GM12878 (cell line): ENCODE results near the gene HRNR. TPM values are rescaled to one million over a fixed set of nuclear protein-coding genes. Genes with fewer than 3 reads are reported as not detected.
"Not testable (repeated sequence)": the region's sequence is repeated elsewhere in the genome, so short reads cannot be mapped to it uniquely, and the experiment has no call there.

Experiments used
- ATAC-seq: fragments of 200-7000 bp; cut with Tn5 transposase; 3 replicates; pipeline ENCODE4 v1.9.1; 2020; ENCODE audit warnings: mild to moderate bottlenecking, moderate library complexity
- Bru-seq: library from RNA; stranded (reverse); fragments of 400-500 nt; gene quantifications from one replicate; lab custom pipeline; 2021; lab: Mats Ljungman, UMichigan
- BruChase-seq, 2 experiments: library from RNA; stranded (reverse); fragments of 400-500 nt; gene quantifications; one replicate each; lab custom pipeline; 2021; lab: Mats Ljungman, UMichigan
- BruUV-seq: library from RNA; stranded (reverse); fragments of 400-500 nt; replicated peaks from 2 replicates; lab custom pipeline; 2021; lab: Mats Ljungman, UMichigan
- CTCF ChIA-PET: fragments of 300-600 bp; sonication (Branson Sonifier 250); formaldehyde crosslinking; extraction: SDS; loops from one replicate; lab custom pipeline; 2021; ENCODE audit warnings: inconsistent platforms; lab: Yijun Ruan, JAX
- POLR2A ChIA-PET: fragments of 350-600 bp; formaldehyde crosslinking; extraction: SDS; loops from one replicate; lab custom pipeline; 2021; ENCODE audit warnings: inconsistent platforms; lab: Charles Lee
- RAD21 ChIA-PET: fragments of 300-600 bp; sonication (Branson Sonifier 250); formaldehyde crosslinking; loops from one replicate; lab custom pipeline; 2023; ENCODE audit warnings: antibody characterized with exemption; ENCODE audit not compliant: unreplicated experiment; lab: Charles Lee
- SMC1A ChIA-PET: fragments of 300-600 bp; sonication (Branson Sonifier 250); formaldehyde crosslinking; loops from one replicate; lab custom pipeline; 2023; ENCODE audit not compliant: unreplicated experiment, uncharacterized antibody; lab: Charles Lee
- DNase-seq: peaks from one replicate; pipeline ENCODE4 v3.0.0-alpha.2; 2011; ENCODE audit warnings: low read depth, low spot score
- FAIRE-seq: peaks from 3 replicates; lab custom pipeline; 2011; peaks lifted over from hg19 to GRCh38; lab: Jason Lieb, UNC
- H2AFZ ChIP-seq: 2 replicates; pipeline ENCODE4 v1.6.0; 2011; ENCODE audit warnings: low read depth, low read length, control low read depth; ENCODE audit not compliant: control insufficient read depth
- H3K27ac ChIP-seq: 2 replicates; pipeline ENCODE4 v1.5.1; 2011; ENCODE audit warnings: control low read depth; ENCODE audit not compliant: control insufficient read depth, insufficient read depth
- H3K27me3 ChIP-seq, 2 experiments: replicated peaks in 1 of 2; 2 replicates each; pipeline versions ENCODE4 v1.6.0 to v1.6.1; 2011; ENCODE audit warnings: low read length in 1 of 2; ENCODE audit not compliant: control insufficient read depth in 2 of 2, insufficient read depth in 2 of 2
- H3K36me3 ChIP-seq, 2 experiments: 2 replicates each; pipeline ENCODE4 v1.5.1; 2011; ENCODE audit warnings: low read length in 1 of 2; ENCODE audit not compliant: control insufficient read depth in 2 of 2, insufficient read depth in 2 of 2
- H3K4me1 ChIP-seq: 2 replicates; pipeline ENCODE4 v1.6.1; 2011; ENCODE audit warnings: mild to moderate bottlenecking, low read length, moderate library complexity, mixed read lengths; ENCODE audit not compliant: control insufficient read depth, insufficient read depth
- H3K4me2 ChIP-seq: 2 replicates; pipeline ENCODE4 v1.6.0; 2011; ENCODE audit warnings: control low read depth; ENCODE audit not compliant: control insufficient read depth, insufficient read depth
- H3K4me3 ChIP-seq: fragments of 200-600 bp; sonication (generic); 2 replicates; pipeline ENCODE4 v1.5.1; 2016
- H3K79me2 ChIP-seq: 2 replicates; pipeline ENCODE4 v1.6.0; 2011; ENCODE audit warnings: low read length; ENCODE audit not compliant: control insufficient read depth, insufficient read depth
- H3K9ac ChIP-seq: 2 replicates; pipeline ENCODE4 v1.8.0; 2011; ENCODE audit warnings: low read length, control low read depth, mixed read lengths; ENCODE audit not compliant: control insufficient read depth, insufficient read depth
- H3K9me3 ChIP-seq: replicated peaks from 3 replicates; pipeline ENCODE4 v1.5.1; 2011; ENCODE audit warnings: mild to moderate bottlenecking, low read length; ENCODE audit not compliant: control insufficient read depth, insufficient read depth
- H4K20me1 ChIP-seq: 2 replicates; pipeline ENCODE4 v1.6.0; 2011; ENCODE audit not compliant: control insufficient read depth, insufficient read depth
- BCL3 ChIP-seq: IDR thresholded peaks from 2 replicates; pipeline ENCODE4 v1.6.1; 2011; ENCODE audit warnings: borderline replicate concordance, low read depth, mild to moderate bottlenecking, moderate library complexity, low read length; ENCODE audit not compliant: insufficient read depth, poor library complexity, severe bottlenecking
- IKZF2 ChIP-seq, 2 experiments: fragments of 450-650 bp; IDR thresholded peaks; 2 replicates each; pipeline ENCODE4 v1.6.1; 2017; ENCODE audit warnings: mild to moderate bottlenecking in 2 of 2, moderate library complexity in 2 of 2
- NR2F1 ChIP-seq: fragments of 450-650 bp; conservative IDR thresholded peaks from 2 replicates; pipeline ENCODE4 v1.6.1; 2017; ENCODE audit warnings: mild to moderate bottlenecking
- SIN3A ChIP-seq: IDR thresholded peaks from 2 replicates; pipeline ENCODE4 v1.6.1; 2012; ENCODE audit warnings: low read depth, low read length, improper control_type of control experiment
- ZZZ3 ChIP-seq: IDR thresholded peaks from 2 replicates; pipeline ENCODE4 v1.6.1; 2011; ENCODE audit warnings: low read depth; ENCODE audit not compliant: control insufficient read depth, insufficient read length
- WGBS: methylation state at CpG from one replicate; pipeline ENCODE4 v1.1.6; 2016; ENCODE audit warnings: low lambda C conversion rate; ENCODE audit not compliant: insufficient replicate concordance, insufficient coverage; ENCODE audit errors: missing lambda C conversion rate; 5-methylcytosine and 5-hydroxymethylcytosine counted together
- in situ Hi-C: fragments of 300-500 bp; cut with MboI; formaldehyde crosslinking; loops from 9 replicates; pipeline ENCODE4 v1.14.3; 2018; ENCODE audit warnings: mixed read lengths
- intact Hi-C: fragments of 100-400 bp; cut with micrococcal nuclease; formaldehyde crosslinking; loops from one replicate; pipeline ENCODE4 v1.14.2; 2022; ENCODE audit not compliant: unreplicated experiment
- long read RNA-seq, 2 experiments: library from polyadenylated mRNA; unstranded; transcript quantifications; one replicate each; pipeline ENCODE4 v2.0.0, GENCODE V29; 2019 to 2020
- polyA minus RNA-seq, 3 experiments: library from RNA; depleted of rRNA, polyadenylated mRNA; stranded (reverse); fragments of >200 nt; gene quantifications; 2 replicates each; pipeline ENCODE4 v1.2.3, GENCODE V29; 2011
- polyA plus RNA-seq, 11 experiments: library from polyadenylated mRNA; depleted of rRNA in 4 of 11; unstranded in 6 of 11; stranded (reverse) in 5 of 11; fragments of >200 nt; fragmentation: Nextera tagmentation in 4 of 11; fragmentation: Illumina TruSeq in 1 of 11; extraction: Ambion mirVana in 4 of 11; extraction: Trizol in 1 of 11; gene quantifications; 1 replicate in 1 of 11; 2 replicates in 10 of 11; pipeline versions ENCODE4 v1.2.1 to v1.2.3, GENCODE V29; 2011 to 2016; ENCODE audit warnings: inconsistent platforms in 2 of 11, missing spikeins in 2 of 11, low read depth in 1 of 11
- total RNA-seq, 4 experiments: library from RNA; depleted of rRNA in 3 of 4; stranded (reverse); fragments of >200 nt in 3 of 4; fragmentation: Illumina TruSeq in 1 of 4; extraction: Trizol in 1 of 4; gene quantifications; 2 replicates each; pipeline versions ENCODE4 v1.2.1 to v1.2.3, GENCODE V29; 2013 to 2021

Gene HRNR
- not detected in 2 replicates for total RNA-seq (2013; cell fraction: nucleolus; rRNA removed)
- total RNA-seq (2014; rRNA removed), result not detected in 2 replicates
- total RNA-seq (2014; rRNA removed; fragmentation: Illumina TruSeq; extraction: Trizol), result not detected in 2 replicates
- total RNA-seq (2021), result not detected in 2 replicates
- not detected for polyA plus RNA-seq (2011; ENCODE audit: low read depth)
- not detected in 2 replicates for polyA plus RNA-seq (2011; rRNA removed)
- polyA plus RNA-seq (2011; cell fraction: cytosol; rRNA removed), result not detected in 2 replicates
- not detected in 2 replicates for polyA plus RNA-seq (2011; cell fraction: nucleus; rRNA removed)
- 0.03 and 0.04 TPM in 2 replicates for polyA plus RNA-seq (2012)
- polyA plus RNA-seq (2014; fragmentation: Illumina TruSeq; extraction: Trizol), result not detected in 2 replicates
- polyA plus RNA-seq (2014; fragmentation: Nextera tagmentation; extraction: Ambion mirVana), result not detected
- polyA plus RNA-seq (2014; rRNA removed), result not detected in 2 replicates
- polyA plus RNA-seq (2016; fragmentation: Nextera tagmentation; extraction: Ambion mirVana), result not detected
- polyA minus RNA-seq (2011; rRNA and poly(A)+ RNA removed), result not detected in 2 replicates
- polyA minus RNA-seq (2011; cell fraction: cytosol; rRNA and poly(A)+ RNA removed), result not detected in 2 replicates
- not detected in 2 replicates for polyA minus RNA-seq (2011; cell fraction: nucleus; rRNA and poly(A)+ RNA removed)
- Bru-seq, nascent RNA, result not detected
- BruChase-seq, experiment 1, labeled RNA remaining after a 6-hour chase, result not detected
- not detected for BruChase-seq, experiment 2, labeled RNA remaining after a 2-hour chase
- long read RNA-seq, experiment 1, result 0 reads
- long read RNA-seq, experiment 2, result 0 reads

- no peak within 1 kb of the TSS for H3K27ac ChIP-seq
- ChIA-PET CTCF (interaction anchor here (0.6 to 1.4 kb wide), 2 partner anchors 235 to 334 kb away, joined by 5 to 6 read pairs; no protein-coding TSS in a partner anchor), SMC1A (interaction anchor here (1.2 kb wide), 1 partner anchor 19 kb away, joined by 3 read pairs; no protein-coding TSS in a partner anchor), RAD21 (interaction anchor here (2.1 kb wide), 1 partner anchor 235 kb away, joined by 6 read pairs; no protein-coding TSS in a partner anchor), POLR2A (no interaction called here)
- no peak within 1 kb of the TSS for H3K4me2 ChIP-seq
- no peaks in the 10 kb centered on the region; a peak in 1 of 4 replicates for H3K27me3 ChIP-seq
- no peaks in the 10 kb centered on the region for H3K79me2 ChIP-seq
- ATAC-seq, result no peak
- in situ Hi-C loops, result no loop called here
- 0% methylated on average over 2 of the region's 2 CpGs for WGBS
- DNase-seq, result no peak
- H2AFZ ChIP-seq, result no peak within 1 kb of the TSS
- no TSS peak for BruUV-seq
- H3K36me3 ChIP-seq, result no peaks in the 10 kb centered on the region
- H3K4me3 ChIP-seq, result no peak within 1 kb of the TSS
- no peaks in the 10 kb centered on the region for H3K4me1 ChIP-seq
- no peak for TF ChIP-seq SIN3A
- no peak for TF ChIP-seq BCL3
- TF ChIP-seq NR2F1, result no peak
- no peak for TF ChIP-seq IKZF2 (IDR thresholded peaks at IDR 0.05)
- no peak for TF ChIP-seq ZZZ3
- no peak for FAIRE-seq
- intact Hi-C loops, result no loop called here
- no peak within 1 kb of the TSS for H3K9ac ChIP-seq
- no peaks in the 10 kb centered on the region for H4K20me1 ChIP-seq
- no peaks in the 10 kb centered on the region; the same call in 2 of the 3 replicates for H3K9me3 ChIP-seq
These were observed at the start of gene HRNR for GRCh38 chr1:152224093-152224492. HRNR (minus strand) TSS chr1:152224193; CDS start chr1:152223253, 940 bp downstream.

- ATAC-seq, H3K27me3 ChIP-seq, H3K36me3 ChIP-seq, in situ Hi-C loops, H3K79me2 ChIP-seq, DNase-seq, H3K4me1 ChIP-seq, CTCF ChIA-PET, SMC1A ChIA-PET, POLR2A ChIA-PET, H3K27ac ChIP-seq, H3K4me3 ChIP-seq, BruUV-seq, H3K9ac ChIP-seq, FAIRE-seq, H4K20me1 ChIP-seq, H3K4me2 ChIP-seq, H2AFZ ChIP-seq, H3K9me3 ChIP-seq, intact Hi-C loops, RAD21 ChIA-PET: not testable (repeated sequence)
- 60% methylated on average over 20 of the region's 21 CpGs for whole genome bisulfite sequencing
These were observed 32.4 kb upstream of the HRNR start for GRCh38 chr1:152256394-152256793.
